Measurements from ENCODE around the gene NRIP2. TPM values are rescaled to one million over a fixed set of nuclear protein-coding genes. Genes with fewer than 3 reads are reported as not detected.

The NRIP2 gene
- total and polyA plus RNA-seq, 2 experiments from 2014 or later: 0.66 TPM; not detected in 1

GRCh38 chr12:2834581-2835491 is at the start of gene NRIP2 (continued):
- TF ChIP-seq CREB1 (CRISPR knock-in tag; IDR thresholded peaks at IDR 0.05; ENCODE audit: low read depth): no peak; the same call in 1 of the 2 replicates

GRCh38 chr12:2879853-2880252 is 45.0 kb upstream of the NRIP2 start:
- H3K9me2 ChIP-seq (ENCODE audit: insufficient read depth): no peaks in the 10 kb centered on the region
- peaks cover 43% of the 10 kb centered on the region for H3F3A ChIP-seq (replicated peaks; ENCODE audit: low read depth)
- Mint-ChIP-seq H3K4me1 (peaks cover 30% of the 10 kb centered on the region), H3K27ac (no peak overlapping the region), H3K9me3 (no peaks in the 10 kb centered on the region), H3K27me3 (ENCODE audit: insufficient read depth, low read depth, poor library complexity) (peaks cover 8% of the 10 kb centered on the region), H3K36me3 (ENCODE audit: low read depth) (peaks cover 32% of the 10 kb centered on the region), H3K4me3 (peak overlapping the region; percentile 93; the same call in 1 of the 3 replicates)
- H3K27me3 ChIP-seq (ENCODE audit: insufficient read depth): no peaks in the 10 kb centered on the region
- no peak overlapping the region for H3K4me3 ChIP-seq
- H3K4me2 ChIP-seq: peak overlapping the region; percentile 65; the same call in 1 of the 2 replicates
- H3K4me1 ChIP-seq (ENCODE audit: insufficient read depth): peaks cover 29% of the 10 kb centered on the region
- H3K79me2 ChIP-seq (replicated peaks; ENCODE audit: insufficient read depth): peaks cover 87% of the 10 kb centered on the region
- 0 out of 2 replicates have a peak overlapping the region, but pooled peaks have one; percentile 61 for H3K27ac ChIP-seq (ENCODE audit: low read depth)
- DNase-seq (ENCODE audit: low spot score) (no peak), ATAC-seq (no peak)
- H4K20me1 ChIP-seq (replicated peaks; ENCODE audit: insufficient read depth): peaks cover 31% of the 10 kb centered on the region
- peaks cover 10% of the 10 kb centered on the region; the same call in 1 of the 2 replicates for H3K36me3 ChIP-seq (ENCODE audit: insufficient read depth)
- TF ChIP-seq EZH2 (IDR thresholded peaks at IDR 0.05; ENCODE audit: low read depth, unreplicated experiment): no peak
- TF ChIP-seq, protein P1, sequence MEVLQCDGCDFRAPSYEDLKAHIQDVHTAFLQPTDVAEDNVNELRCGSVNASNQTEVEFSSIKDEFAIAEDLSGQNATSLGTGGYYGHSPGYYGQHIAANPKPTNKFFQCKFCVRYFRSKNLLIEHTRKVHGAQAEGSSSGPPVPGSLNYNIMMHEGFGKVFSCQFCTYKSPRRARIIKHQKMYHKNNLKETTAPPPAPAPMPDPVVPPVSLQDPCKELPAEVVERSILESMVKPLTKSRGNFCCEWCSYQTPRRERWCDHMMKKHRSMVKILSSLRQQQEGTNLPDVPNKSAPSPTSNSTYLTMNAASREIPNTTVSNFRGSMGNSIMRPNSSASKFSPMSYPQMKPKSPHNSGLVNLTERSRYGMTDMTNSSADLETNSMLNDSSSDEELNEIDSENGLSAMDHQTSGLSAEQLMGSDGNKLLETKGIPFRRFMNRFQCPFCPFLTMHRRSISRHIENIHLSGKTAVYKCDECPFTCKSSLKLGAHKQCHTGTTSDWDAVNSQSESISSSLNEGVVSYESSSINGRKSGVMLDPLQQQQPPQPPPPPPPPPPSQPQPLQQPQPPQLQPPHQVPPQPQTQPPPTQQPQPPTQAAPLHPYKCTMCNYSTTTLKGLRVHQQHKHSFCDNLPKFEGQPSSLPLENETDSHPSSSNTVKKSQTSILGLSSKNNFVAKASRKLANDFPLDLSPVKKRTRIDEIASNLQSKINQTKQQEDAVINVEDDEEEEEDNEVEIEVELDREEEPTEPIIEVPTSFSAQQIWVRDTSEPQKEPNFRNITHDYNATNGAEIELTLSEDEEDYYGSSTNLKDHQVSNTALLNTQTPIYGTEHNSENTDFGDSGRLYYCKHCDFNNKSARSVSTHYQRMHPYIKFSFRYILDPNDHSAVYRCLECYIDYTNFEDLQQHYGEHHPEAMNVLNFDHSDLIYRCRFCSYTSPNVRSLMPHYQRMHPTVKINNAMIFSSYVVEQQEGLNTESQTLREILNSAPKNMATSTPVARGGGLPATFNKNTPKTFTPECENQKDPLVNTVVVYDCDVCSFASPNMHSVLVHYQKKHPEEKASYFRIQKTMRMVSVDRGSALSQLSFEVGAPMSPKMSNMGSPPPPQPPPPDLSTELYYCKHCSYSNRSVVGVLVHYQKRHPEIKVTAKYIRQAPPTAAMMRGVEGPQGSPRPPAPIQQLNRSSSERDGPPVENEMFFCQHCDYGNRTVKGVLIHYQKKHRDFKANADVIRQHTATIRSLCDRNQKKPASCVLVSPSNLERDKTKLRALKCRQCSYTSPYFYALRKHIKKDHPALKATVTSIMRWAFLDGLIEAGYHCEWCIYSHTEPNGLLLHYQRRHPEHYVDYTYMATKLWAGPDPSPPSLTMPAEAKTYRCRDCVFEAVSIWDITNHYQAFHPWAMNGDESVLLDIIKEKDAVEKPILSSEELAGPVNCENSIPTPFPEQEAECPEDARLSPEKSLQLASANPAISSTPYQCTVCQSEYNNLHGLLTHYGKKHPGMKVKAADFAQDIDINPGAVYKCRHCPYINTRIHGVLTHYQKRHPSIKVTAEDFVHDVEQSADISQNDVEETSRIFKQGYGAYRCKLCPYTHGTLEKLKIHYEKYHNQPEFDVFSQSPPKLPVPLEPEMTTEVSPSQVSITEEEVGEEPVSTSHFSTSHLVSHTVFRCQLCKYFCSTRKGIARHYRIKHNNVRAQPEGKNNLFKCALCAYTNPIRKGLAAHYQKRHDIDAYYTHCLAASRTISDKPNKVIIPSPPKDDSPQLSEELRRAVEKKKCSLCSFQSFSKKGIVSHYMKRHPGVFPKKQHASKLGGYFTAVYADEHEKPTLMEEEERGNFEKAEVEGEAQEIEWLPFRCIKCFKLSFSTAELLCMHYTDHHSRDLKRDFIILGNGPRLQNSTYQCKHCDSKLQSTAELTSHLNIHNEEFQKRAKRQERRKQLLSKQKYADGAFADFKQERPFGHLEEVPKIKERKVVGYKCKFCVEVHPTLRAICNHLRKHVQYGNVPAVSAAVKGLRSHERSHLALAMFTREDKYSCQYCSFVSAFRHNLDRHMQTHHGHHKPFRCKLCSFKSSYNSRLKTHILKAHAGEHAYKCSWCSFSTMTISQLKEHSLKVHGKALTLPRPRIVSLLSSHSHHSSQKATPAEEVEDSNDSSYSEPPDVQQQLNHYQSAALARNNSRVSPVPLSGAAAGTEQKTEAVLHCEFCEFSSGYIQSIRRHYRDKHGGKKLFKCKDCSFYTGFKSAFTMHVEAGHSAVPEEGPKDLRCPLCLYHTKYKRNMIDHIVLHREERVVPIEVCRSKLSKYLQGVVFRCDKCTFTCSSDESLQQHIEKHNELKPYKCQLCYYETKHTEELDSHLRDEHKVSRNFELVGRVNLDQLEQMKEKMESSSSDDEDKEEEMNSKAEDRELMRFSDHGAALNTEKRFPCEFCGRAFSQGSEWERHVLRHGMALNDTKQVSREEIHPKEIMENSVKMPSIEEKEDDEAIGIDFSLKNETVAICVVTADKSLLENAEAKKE (CRISPR knock-in tag; IDR thresholded peaks at IDR 0.05): no peak
- TF ChIP-seq CTCF (conservative IDR thresholded peaks at IDR 0.05; ENCODE audit: low read depth in 2 of 2): no peak
- TF ChIP-seq ETS1 (IDR thresholded peaks at IDR 0.05): no peak
- no peak for TF ChIP-seq REST (IDR thresholded peaks at IDR 0.05; ENCODE audit: unreplicated experiment)
- H2AFZ ChIP-seq: no peak overlapping the region

Measured in GM23338 (cell line).